ENCODE data around the gene CDKL4. TPM values are rescaled to one million over a fixed set of nuclear protein-coding genes. Genes with fewer than 3 reads are reported as not detected.
A peak's percentile ranks its signal among the peaks of the same experiment; 100 is the strongest.
"Not testable (repeated sequence)": the region's sequence is repeated elsewhere in the genome, so short reads cannot be mapped to it uniquely, and the experiment has no call there.

CDKL4 gene
- polyA plus RNA-seq, 6 donors from 2014 or later = not detected

GRCh38 chr2:39252888-39253518 is 9.2 kb upstream of the CDKL4 start:
- peaks cover 0 to 7% (median 3%) of the 10 kb centered on the region in 7 donors for H3K9me3 Mint-ChIP-seq
- no peak overlapping the region for H3K4me3 Mint-ChIP-seq
- H3K27ac Mint-ChIP-seq = no peak overlapping the region
- DNase-seq (no peak), ATAC-seq (ENCODE audit: low read depth in 2 of 2) (no peak)
- H3K36me3 Mint-ChIP-seq = peaks cover 7 to 8% of the 10 kb centered on the region in 2 donors
- no peaks in the 10 kb centered on the region for H3K4me1 Mint-ChIP-seq
- H3K27me3 Mint-ChIP-seq = no peaks in the 10 kb centered on the region

- Mint-ChIP-seq H3K27me3 (no peaks in the 10 kb centered on the region), H3K4me3 (no peak overlapping the region), H3K9me3 (peaks cover 0 to 7% (median 3%) of the 10 kb centered on the region in 7 donors), H3K4me1 (peaks cover 11 to 16% (median 11%) of the 10 kb centered on the region in 3 donors), H3K36me3 (peaks cover 7 to 8% of the 10 kb centered on the region in 2 donors), H3K27ac (no peak overlapping the region)
- no peak for DNase-seq
- no peak for ATAC-seq (ENCODE audit: low read depth in 2 of 2)
Measured at GRCh38 chr2:39247512-39248043, 3.8 kb upstream of the CDKL4 start.

- peaks cover 0 to 6% (median 3%) of the 10 kb centered on the region in 7 donors for H3K9me3 Mint-ChIP-seq
- H3K27ac Mint-ChIP-seq = peak overlapping the region in 3 of 6 donors; percentile 4 to 64 (median 15)
- no peaks in the 10 kb centered on the region for H3K27me3 Mint-ChIP-seq
- DNase-seq = no peak
- H3K4me1 Mint-ChIP-seq = peaks cover 11 to 16% (median 11%) of the 10 kb centered on the region in 3 donors
- peak overlapping the region in 2 of 8 donors; percentile 30 to 50 for H3K4me3 Mint-ChIP-seq
- ATAC-seq (ENCODE audit: low read depth in 2 of 2) = no peak
- H3K36me3 Mint-ChIP-seq = peaks cover 6 to 7% of the 10 kb centered on the region in 2 donors
Measured at GRCh38 chr2:39246382-39246980, 2.7 kb upstream of the CDKL4 start.

GRCh38 chr2:39244963-39245625 is 1.3 kb upstream of the CDKL4 start:
- Mint-ChIP-seq H3K4me3 (peak overlapping the region; percentile 77 to 93 (median 86)), H3K27ac (peak overlapping the region in 5 of 6 donors; percentile 28 to 66 (median 34)), H3K4me1 (peaks cover 11 to 16% (median 11%) of the 10 kb centered on the region in 3 donors)
- ATAC-seq (ENCODE audit: low read depth in 2 of 2) = peak in 1 of 2 donors; percentile 37
- not testable (repeated sequence) for H3K9me3 Mint-ChIP-seq, H3K27me3 Mint-ChIP-seq, H3K36me3 Mint-ChIP-seq
- DNase-seq = peak; percentile 11

GRCh38 chr2:39244241-39244862 is 582 bp upstream of the CDKL4 start:
- peak overlapping the region in 3 of 6 donors; percentile 34 to 74 (median 42) for H3K27ac Mint-ChIP-seq
- not testable (repeated sequence) for H3K36me3 Mint-ChIP-seq, DNase-seq

GRCh38 chr2:39241588-39241987 is 2.2 kb downstream of the CDKL4 start:
- Mint-ChIP-seq H3K36me3 (peaks cover 2 to 4% of the 10 kb centered on the region in 2 donors), H3K4me3 (no peak overlapping the region), H3K4me1 (peaks cover 11 to 16% (median 11%) of the 10 kb centered on the region in 3 donors), H3K27ac (no peak overlapping the region), H3K27me3 (peaks cover 0 to under 1% (median 0%) of the 10 kb centered on the region in 3 donors), H3K9me3 (peaks cover 0 to 9% (median 0%) of the 10 kb centered on the region in 7 donors)
- ATAC-seq (ENCODE audit: low read depth in 2 of 2) = no peak
- no peak for DNase-seq

More at GRCh38 chr2:39244241-39244862, 582 bp upstream of the CDKL4 start:
- H3K4me1 Mint-ChIP-seq = peaks cover 11 to 16% (median 11%) of the 10 kb centered on the region in 3 donors
- not testable (repeated sequence) for ATAC-seq (ENCODE audit: low read depth in 2 of 2); H3K9me3 Mint-ChIP-seq; H3K27me3 Mint-ChIP-seq
- peak overlapping the region; percentile 81 to 93 (median 86) for H3K4me3 Mint-ChIP-seq

- ATAC-seq (ENCODE audit: low read depth in 2 of 2) = no peak
- Mint-ChIP-seq H3K36me3 (peaks cover 10 to 12% of the 10 kb centered on the region in 2 donors), H3K27ac (no peak overlapping the region), H3K27me3 (peaks cover 0 to 5% (median 0%) of the 10 kb centered on the region in 3 donors), H3K4me1 (peaks cover 6 to 11% (median 11%) of the 10 kb centered on the region in 3 donors), H3K9me3 (peaks cover 2 to 16% (median 7%) of the 10 kb centered on the region in 7 donors), H3K4me3 (no peak overlapping the region)
- DNase-seq = no peak
Measured at GRCh38 chr2:39240758-39241157, 3.0 kb downstream of the CDKL4 start.

GRCh38 chr2:39234754-39235153 is 9.0 kb downstream of the CDKL4 start:
- no peak for ATAC-seq (ENCODE audit: low read depth in 2 of 2)
- Mint-ChIP-seq H3K27ac (no peak overlapping the region), H3K9me3 (peaks cover 4 to 24% (median 13%) of the 10 kb centered on the region in 7 donors), H3K27me3 (peaks cover 0 to 5% (median 0%) of the 10 kb centered on the region in 3 donors), H3K36me3 (peaks cover 16% of the 10 kb centered on the region in 2 donors), H3K4me3 (no peak overlapping the region), H3K4me1 (no peaks in the 10 kb centered on the region)
- DNase-seq = no peak

- peaks cover 16% of the 10 kb centered on the region in 2 donors for H3K36me3 Mint-ChIP-seq
- H3K27ac Mint-ChIP-seq = no peak overlapping the region
- no peak overlapping the region for H3K4me3 Mint-ChIP-seq
- peaks cover 4 to 22% (median 11%) of the 10 kb centered on the region in 7 donors for H3K9me3 Mint-ChIP-seq
- peaks cover 12 to 18% (median 14%) of the 10 kb centered on the region in 3 donors for H3K4me1 Mint-ChIP-seq
- H3K27me3 Mint-ChIP-seq = peaks cover 0 to 5% (median 0%) of the 10 kb centered on the region in 3 donors
- no peak for ATAC-seq (ENCODE audit: low read depth in 2 of 2)
- no peak for DNase-seq
Measured at GRCh38 chr2:39232141-39232540, 11.6 kb downstream of the CDKL4 start.

- H3K36me3 Mint-ChIP-seq = no peaks in the 10 kb centered on the region
- H3K27me3 Mint-ChIP-seq = no peaks in the 10 kb centered on the region
- H3K4me1 Mint-ChIP-seq = peaks cover 12 to 18% (median 14%) of the 10 kb centered on the region in 3 donors
- ATAC-seq (ENCODE audit: low read depth in 2 of 2) (peak; percentile 34 to 46), DNase-seq (no peak)
- peak overlapping the region in 3 of 6 donors; percentile 30 to 86 (median 86) for H3K27ac Mint-ChIP-seq
- H3K9me3 Mint-ChIP-seq = no peaks in the 10 kb centered on the region
- peak overlapping the region in 7 of 8 donors; percentile 61 to 85 (median 79) for H3K4me3 Mint-ChIP-seq
Measured at GRCh38 chr2:39228413-39229209, 15.2 kb downstream of the CDKL4 start.

- ATAC-seq (ENCODE audit: low read depth in 2 of 2) (peak; percentile 81 to 83), DNase-seq (peak; percentile 70)
- Mint-ChIP-seq H3K27ac (peak overlapping the region in 2 of 6 donors; percentile 30 to 86), H3K36me3 (no peaks in the 10 kb centered on the region), H3K4me1 (peaks cover 12 to 18% (median 14%) of the 10 kb centered on the region in 3 donors), H3K4me3 (peak overlapping the region in 7 of 8 donors; percentile 61 to 85 (median 79)), H3K27me3 (no peaks in the 10 kb centered on the region), H3K9me3 (no peaks in the 10 kb centered on the region)
Measured at GRCh38 chr2:39227628-39228412, 15.9 kb downstream of the CDKL4 start.

GRCh38 chr2:39225567-39225966 is 18.2 kb downstream of the CDKL4 start:
- H3K27ac Mint-ChIP-seq = no peak overlapping the region
- DNase-seq (no peak), ATAC-seq (ENCODE audit: low read depth in 2 of 2) (no peak)
- no peaks in the 10 kb centered on the region for H3K27me3 Mint-ChIP-seq
- H3K4me1 Mint-ChIP-seq = peaks cover 12 to 18% (median 14%) of the 10 kb centered on the region in 3 donors
- H3K9me3 Mint-ChIP-seq = no peaks in the 10 kb centered on the region
- H3K4me3 Mint-ChIP-seq = no peak overlapping the region
- no peaks in the 10 kb centered on the region for H3K36me3 Mint-ChIP-seq

Measured in naive B cell (primary cell).